ENCODE results near the gene C6orf52.

Gene C6orf52

GRCh38 chr6:10694302-10695085, at the start of gene C6orf52, which contains the start of gene PAK1IP1 (continued):
- peak; percentile 62; the same call in 1 of the 2 replicates for TF ChIP-seq INSM2 (tag by site-specific recombination; IDR thresholded peaks at IDR 0.05)
- TF ChIP-seq SCRT1 (tag by site-specific recombination; IDR thresholded peaks at IDR 0.05; ENCODE audit: borderline replicate concordance): peak; percentile 62; the same call in 1 of the 2 replicates
- TF ChIP-seq SP7 (tag by site-specific recombination; IDR thresholded peaks at IDR 0.05): peak; percentile 91
- 0 out of 2 replicates have a peak, but pooled peaks have one; percentile 70 for TF ChIP-seq PBX3 (CRISPR knock-in tag; IDR thresholded peaks at IDR 0.05)
- no peak for TF ChIP-seq ZNF138 (tag by site-specific recombination; IDR thresholded peaks at IDR 0.05; ENCODE audit: borderline replicate concordance)
- no peak for TF ChIP-seq ZNF133 (tag by site-specific recombination; IDR thresholded peaks at IDR 0.05)
- TF ChIP-seq AEBP2 (tag by site-specific recombination; IDR thresholded peaks at IDR 0.05; ENCODE audit: borderline replicate concordance): no peak
- TF ChIP-seq GFI1B (tag by site-specific recombination; IDR thresholded peaks at IDR 0.05): no peak
- peak; percentile 93 for TF ChIP-seq ZBTB8A (tag by site-specific recombination; IDR thresholded peaks at IDR 0.05)
- no peak for TF ChIP-seq ZNF354C (tag by site-specific recombination; IDR thresholded peaks at IDR 0.05; ENCODE audit: borderline replicate concordance, low read depth)
- TF ChIP-seq EGR2 (tag by site-specific recombination; IDR thresholded peaks at IDR 0.05; ENCODE audit: low read depth): peak; percentile 15; the same call in 1 of the 2 replicates
- no peak for TF ChIP-seq GLIS1 (tag by site-specific recombination; IDR thresholded peaks at IDR 0.05)
- TF ChIP-seq PRDM4 (tag by site-specific recombination; IDR thresholded peaks at IDR 0.05): no peak; the same call in 1 of the 2 replicates
- TF ChIP-seq HOXD13 (CRISPR knock-in tag; IDR thresholded peaks at IDR 0.05; ENCODE audit: borderline replicate concordance): no peak
- peak; percentile 97 for TF ChIP-seq ZNF629 (tag by site-specific recombination; IDR thresholded peaks at IDR 0.05)
- no peak for TF ChIP-seq ZNF404 (tag by site-specific recombination; IDR thresholded peaks at IDR 0.05)
- TF ChIP-seq ZFP41 (tag by site-specific recombination; IDR thresholded peaks at IDR 0.05; ENCODE audit: borderline replicate concordance): no peak
- no peak for TF ChIP-seq ZNF670 (tag by site-specific recombination; IDR thresholded peaks at IDR 0.05; ENCODE audit: low read depth)
- TF ChIP-seq ZFP3 (tag by site-specific recombination; IDR thresholded peaks at IDR 0.05; ENCODE audit: low read depth): 0 out of 2 replicates have a peak, but pooled peaks have one; percentile 7
- TF ChIP-seq ZNF280C (tag by site-specific recombination; IDR thresholded peaks at IDR 0.05): no peak
- TF ChIP-seq ZSCAN5A (tag by site-specific recombination; IDR thresholded peaks at IDR 0.05): no peak
- TF ChIP-seq ZSCAN16 (tag by site-specific recombination; IDR thresholded peaks at IDR 0.05): no peak
- no peak for TF ChIP-seq HOXA7 (CRISPR knock-in tag; IDR thresholded peaks at IDR 0.05; ENCODE audit: borderline replicate concordance)
- TF ChIP-seq SP3 (tag by site-specific recombination; IDR thresholded peaks at IDR 0.05): peak; percentile 88
- TF ChIP-seq MYNN (tag by site-specific recombination; IDR thresholded peaks at IDR 0.05; ENCODE audit: borderline replicate concordance): no peak
- TF ChIP-seq ZNF335 (tag by site-specific recombination; conservative IDR thresholded peaks at IDR 0.05): peak; percentile 100
- peak; percentile 47; the same call in 1 of the 2 replicates for TF ChIP-seq ZNF777 (tag by site-specific recombination; IDR thresholded peaks at IDR 0.05; ENCODE audit: borderline replicate concordance)
- no peak for TF ChIP-seq ZNF560 (tag by site-specific recombination; IDR thresholded peaks at IDR 0.05; ENCODE audit: borderline replicate concordance)
- no peak for TF ChIP-seq ZNF707 (tag by site-specific recombination; IDR thresholded peaks at IDR 0.05)
